ENCODE data around the gene DRC1. TPM values are rescaled to one million over a fixed set of nuclear protein-coding genes. Genes with fewer than 3 reads are reported as not detected.

Gene DRC1
- polyA plus RNA-seq, 1 donor, result 3.4 TPM

DNA sequence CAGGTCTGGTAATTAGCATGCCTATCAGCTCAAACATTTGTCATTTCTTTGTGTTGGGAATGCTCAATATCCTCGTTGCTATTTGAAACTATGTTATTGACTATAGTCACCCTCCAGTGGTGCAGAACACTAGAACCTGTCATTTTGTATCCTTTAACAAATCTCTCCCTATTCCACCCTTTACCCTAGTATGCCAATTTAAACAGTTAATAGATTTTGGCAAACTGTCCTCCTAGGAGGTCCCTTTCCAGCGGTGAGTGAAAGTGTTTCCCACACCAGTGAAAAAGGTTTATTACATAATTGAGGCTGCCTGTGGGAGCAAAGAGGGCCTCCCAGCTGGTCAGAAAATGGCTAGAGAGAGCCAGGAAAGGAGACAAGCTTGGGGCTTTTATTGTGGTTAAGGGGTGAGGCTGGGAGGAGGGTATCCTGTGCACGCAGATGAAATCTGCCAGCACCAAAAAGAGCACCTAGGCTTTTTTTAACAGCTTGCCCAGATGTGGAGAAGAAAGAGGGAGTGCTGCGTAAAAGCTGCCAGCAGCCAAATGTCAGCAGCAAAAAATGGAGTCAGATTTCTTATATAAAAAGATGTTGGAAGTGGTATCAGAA, 1.8 kb upstream of the DRC1 start:
- DNase-seq, result no peak

- no peak for DNase-seq
Measured at GRCh38 chr2:26400723-26401122, 997 bp upstream of the DRC1 start.

DNA sequence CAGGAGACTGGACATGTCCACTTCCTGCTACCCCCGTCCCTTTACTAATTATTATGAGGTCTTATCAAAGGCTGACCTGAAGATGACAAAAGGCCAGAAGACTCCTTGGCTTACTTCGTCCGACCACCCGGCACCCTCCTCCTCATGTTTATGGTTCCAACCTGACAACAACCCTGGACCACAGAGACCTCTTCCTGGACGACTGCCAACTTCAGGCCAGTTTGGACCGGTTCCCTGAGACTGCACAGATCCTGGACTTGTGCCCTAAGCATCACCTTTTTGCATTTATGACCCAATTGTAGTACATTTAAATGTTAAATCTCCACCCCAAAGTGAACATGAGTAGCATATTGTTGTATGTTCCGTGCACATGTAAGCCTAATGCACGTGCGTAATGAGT, 5.8 kb downstream of the DRC1 start:
- DNase-seq, result no peak

DNA sequence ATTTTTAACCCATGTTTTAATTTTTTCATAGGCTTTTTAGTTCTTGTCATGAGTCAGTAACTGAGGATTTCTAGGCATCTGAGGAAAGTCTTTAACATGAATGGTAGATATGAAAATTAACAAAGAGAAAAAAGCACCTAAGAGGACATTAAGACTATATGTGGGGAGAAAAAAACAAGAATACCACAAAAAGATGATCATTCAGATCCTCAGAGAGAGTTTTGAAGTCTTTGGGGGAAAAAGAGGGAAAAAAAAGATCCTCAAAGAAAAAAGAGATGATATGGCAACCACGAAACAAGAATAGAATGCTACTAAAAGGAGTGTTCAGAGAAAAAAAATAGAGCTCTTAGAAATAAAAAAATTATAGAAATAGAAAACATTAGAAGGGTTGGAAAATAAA, 8.1 kb downstream of the DRC1 start:
- DNase-seq, result no peak

GRCh38 chr2:26410764-26411243, 9.1 kb downstream of the DRC1 start:
- no peak for DNase-seq

- DNase-seq, result no peak
Measured at GRCh38 chr2:26411419-26411818, 9.7 kb downstream of the DRC1 start.

- no peak for DNase-seq
Measured at GRCh38 chr2:26412091-26412673, 10.5 kb downstream of the DRC1 start.

- DNase-seq, result no peak
Measured at GRCh38 chr2:26414311-26414710, 12.6 kb downstream of the DRC1 start.

GRCh38 chr2:26421961-26422360, 20.2 kb downstream of the DRC1 start:
- no peak for DNase-seq

GRCh38 chr2:26422947-26423629, 21.4 kb downstream of the DRC1 start:
- no peak for DNase-seq

- DNase-seq, result no peak
Measured at GRCh38 chr2:26423750-26424149, 22.0 kb downstream of the DRC1 start.

- no peak for DNase-seq
Measured at GRCh38 chr2:26424221-26424620, 22.5 kb downstream of the DRC1 start.

GRCh38 chr2:26428846-26429245, 27.1 kb downstream of the DRC1 start:
- DNase-seq, result no peak

DNA sequence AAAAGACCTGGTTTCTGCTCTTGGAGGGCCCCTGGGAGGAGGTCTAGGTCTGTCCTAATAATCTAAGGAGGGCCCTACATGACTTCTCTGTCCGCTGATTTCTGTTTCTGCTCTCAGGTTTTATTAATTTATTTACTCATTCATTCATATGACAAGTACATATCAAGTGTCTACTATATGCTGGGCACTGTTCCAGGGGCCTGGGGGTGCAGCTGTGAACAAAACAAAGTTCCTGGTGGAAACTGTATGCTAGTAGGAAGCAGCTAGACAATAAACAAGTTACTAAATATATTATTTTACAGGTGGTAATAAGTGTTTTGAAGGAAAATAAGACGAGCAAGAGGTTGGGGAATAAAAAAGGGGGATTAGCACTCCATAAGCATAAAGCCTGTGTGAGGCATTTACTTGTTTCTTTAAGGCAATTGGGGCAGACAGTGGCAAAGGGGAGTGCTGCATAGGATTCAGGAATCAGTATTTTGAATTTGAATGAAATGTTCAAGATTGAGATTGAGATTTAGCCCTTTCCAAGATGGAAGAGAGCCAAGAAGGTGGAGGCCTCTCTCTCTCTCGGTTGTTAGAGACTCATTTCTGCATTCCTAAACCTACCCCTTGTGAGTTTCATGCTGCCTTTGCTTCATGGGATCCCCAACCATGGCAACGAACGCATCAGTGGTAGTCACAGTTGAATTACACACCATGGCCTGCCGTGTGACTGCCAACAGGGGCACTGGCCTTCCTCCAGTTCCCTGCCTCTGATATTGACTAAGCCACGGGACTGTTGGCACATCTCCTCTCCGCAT, 28.3 kb downstream of the DRC1 start:
- no peak for DNase-seq

DNA sequence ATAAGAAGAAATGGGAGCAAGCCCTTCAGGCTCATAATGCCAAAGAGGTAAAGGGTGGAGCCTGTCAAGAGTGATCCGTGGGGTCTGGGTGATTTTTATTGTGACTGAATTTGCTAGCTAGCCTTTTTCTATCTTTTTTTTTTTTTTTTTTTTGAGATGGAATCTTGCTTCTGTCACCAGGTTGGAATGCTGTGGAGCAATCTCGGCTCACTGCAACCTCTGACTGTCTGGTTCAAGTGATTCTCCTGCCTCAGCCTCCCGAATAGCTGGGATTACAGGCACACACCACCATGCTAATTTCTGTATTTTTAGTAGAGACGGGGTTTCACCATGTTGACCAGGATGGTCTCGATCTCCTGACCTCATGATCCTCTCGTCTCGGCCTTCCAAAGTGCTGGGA, 29.1 kb downstream of the DRC1 start:
- no peak for DNase-seq

GRCh38 chr2:26432363-26432762, 30.6 kb downstream of the DRC1 start:
- DNase-seq, result no peak

DNA sequence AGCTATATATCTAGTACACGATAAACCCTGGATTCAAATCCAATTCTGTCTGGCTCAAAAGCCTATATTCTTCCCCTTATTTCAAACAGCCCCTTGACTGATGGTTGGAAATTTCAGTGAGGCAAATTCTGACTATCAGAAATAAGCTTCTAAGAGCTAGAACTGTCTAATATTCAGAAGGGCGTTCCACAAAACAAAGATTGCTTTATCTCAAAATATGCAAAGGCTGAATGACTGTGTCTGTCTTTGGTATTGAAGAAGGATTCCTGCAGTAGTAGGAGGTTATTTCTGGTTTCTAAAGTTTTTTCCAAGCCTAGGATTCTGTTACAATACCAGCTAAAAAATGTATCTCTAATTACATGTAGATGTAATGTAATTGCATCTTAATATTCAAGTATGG, 31.1 kb downstream of the DRC1 start:
- no peak for DNase-seq

GRCh38 chr2:26435106-26435505, 33.4 kb downstream of the DRC1 start:
- no peak for DNase-seq

DNA sequence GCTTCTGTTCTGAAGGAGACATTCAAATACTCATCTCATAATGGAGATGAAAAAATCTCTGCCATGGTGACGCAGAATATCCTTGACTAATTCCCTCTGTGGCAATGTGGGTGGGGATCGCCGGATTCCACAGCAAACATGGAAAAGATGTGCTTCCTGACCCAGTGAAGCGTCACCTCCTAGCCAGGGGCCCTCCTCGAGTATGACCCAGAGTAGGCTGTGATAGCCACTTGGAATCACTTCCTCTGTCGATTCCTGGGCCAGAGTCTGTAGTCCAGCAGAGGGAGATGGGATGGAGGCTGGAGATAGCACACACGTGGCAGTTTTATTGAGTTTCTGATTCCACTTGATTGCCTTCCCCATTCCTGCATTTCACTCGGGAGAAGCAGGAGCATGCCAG, 36.8 kb downstream of the DRC1 start:
- DNase-seq, result no peak

GRCh38 chr2:26438926-26439325, 37.2 kb downstream of the DRC1 start:
- DNase-seq, result no peak

- DNase-seq, result no peak
Measured at GRCh38 chr2:26442301-26442700, 40.6 kb downstream of the DRC1 start.

GRCh38 chr2:26442707-26443106, 41.0 kb downstream of the DRC1 start:
- DNase-seq, result no peak

- no peak for DNase-seq
Measured at GRCh38 chr2:26444236-26444635, 42.5 kb downstream of the DRC1 start.

Data from left kidney (tissue), 2 donors.